SU-DHL-6 (cell line): ENCODE data around the gene SGPL1.

Experiments used
- EZH2phosphoT487 ChIP-seq: fragments of 200-600 bp; sonication (generic), shearing (Covaris generic); conservative IDR thresholded peaks from 2 replicates; pipeline ENCODE4 v1.6.1; 2018; ENCODE audit warnings: mild to moderate bottlenecking, antibody characterized with exemption, low read length, moderate library complexity, mixed read lengths
- TF ChIP-seq, protein P1 (sequence below): fragments of 200-600 bp; sonication (generic); IDR thresholded peaks from one replicate; pipeline ENCODE4 v1.5.1; 2017; ENCODE audit warnings: antibody characterized with exemption, mild to moderate bottlenecking, low read length, moderate library complexity; ENCODE audit not compliant: insufficient read depth, poor library complexity, severe bottlenecking

DNA sequence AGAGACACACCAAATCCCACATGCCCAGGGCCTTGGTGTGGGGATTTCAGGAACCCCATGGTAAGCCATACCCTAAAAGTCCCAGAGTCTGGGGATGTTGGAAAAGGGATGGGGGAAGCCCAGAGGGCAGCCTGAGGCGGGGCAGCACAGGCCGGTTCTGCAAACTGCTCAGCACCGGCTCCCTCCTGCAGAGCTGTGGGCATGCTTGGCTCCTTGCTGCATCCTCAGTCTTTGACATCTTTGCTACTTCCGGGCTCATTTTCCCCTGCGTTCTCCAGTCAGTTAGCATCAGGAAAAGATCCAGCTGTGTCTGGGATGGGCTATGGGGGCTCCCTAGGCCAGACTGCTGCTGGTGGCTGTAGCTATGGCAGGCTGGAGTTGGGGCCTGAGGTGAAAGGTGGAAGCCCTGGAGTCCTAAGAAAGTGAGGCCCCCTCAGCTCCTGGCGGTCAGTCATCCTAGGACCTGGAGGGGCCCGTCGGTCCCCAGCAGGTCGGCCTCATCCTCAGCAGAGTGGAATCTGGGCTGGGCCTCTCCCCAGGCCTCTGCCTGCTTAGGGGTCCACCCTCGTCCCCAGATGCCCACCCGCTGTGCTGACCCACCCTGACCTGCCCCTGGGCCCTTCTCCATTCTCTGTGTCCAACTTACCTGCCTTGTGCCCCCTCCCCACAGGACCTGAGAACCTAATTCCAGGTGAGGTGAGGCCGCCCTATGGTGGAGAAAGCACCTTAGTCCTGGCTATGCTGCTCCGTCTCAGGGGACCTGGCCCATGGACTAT is 39.9 kb upstream of the SGPL1 start:
- TF ChIP-seq, protein P1, sequence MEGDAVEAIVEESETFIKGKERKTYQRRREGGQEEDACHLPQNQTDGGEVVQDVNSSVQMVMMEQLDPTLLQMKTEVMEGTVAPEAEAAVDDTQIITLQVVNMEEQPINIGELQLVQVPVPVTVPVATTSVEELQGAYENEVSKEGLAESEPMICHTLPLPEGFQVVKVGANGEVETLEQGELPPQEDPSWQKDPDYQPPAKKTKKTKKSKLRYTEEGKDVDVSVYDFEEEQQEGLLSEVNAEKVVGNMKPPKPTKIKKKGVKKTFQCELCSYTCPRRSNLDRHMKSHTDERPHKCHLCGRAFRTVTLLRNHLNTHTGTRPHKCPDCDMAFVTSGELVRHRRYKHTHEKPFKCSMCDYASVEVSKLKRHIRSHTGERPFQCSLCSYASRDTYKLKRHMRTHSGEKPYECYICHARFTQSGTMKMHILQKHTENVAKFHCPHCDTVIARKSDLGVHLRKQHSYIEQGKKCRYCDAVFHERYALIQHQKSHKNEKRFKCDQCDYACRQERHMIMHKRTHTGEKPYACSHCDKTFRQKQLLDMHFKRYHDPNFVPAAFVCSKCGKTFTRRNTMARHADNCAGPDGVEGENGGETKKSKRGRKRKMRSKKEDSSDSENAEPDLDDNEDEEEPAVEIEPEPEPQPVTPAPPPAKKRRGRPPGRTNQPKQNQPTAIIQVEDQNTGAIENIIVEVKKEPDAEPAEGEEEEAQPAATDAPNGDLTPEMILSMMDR = no peak
- TF ChIP-seq EZH2phosphoT487 = no peak
